GM23338 (cell line): ENCODE measurements around the gene PTN. TPM values are rescaled to one million over a fixed set of nuclear protein-coding genes. Genes with fewer than 3 reads are reported as not detected.

Experiments used
- ATAC-seq: fragments of 200-7000 bp; cut with Tn5 transposase; 3 replicates; pipeline ENCODE4 v1.9.1; 2020
- DNase-seq: peaks from one replicate; pipeline ENCODE4 v3.0.0-alpha.2; 2015; ENCODE audit warnings: low spot score
- H2AFZ ChIP-seq: fragments of 200-600 bp; sonication (generic); 2 replicates; pipeline ENCODE4 v1.8.0; 2016; ENCODE audit warnings: antibody characterized with exemption, mild to moderate bottlenecking, moderate library complexity
- H3F3A ChIP-seq: fragments of 200-600 bp; sonication (generic); replicated peaks from 2 replicates; pipeline ENCODE4 v1.8.0; 2017; ENCODE audit warnings: antibody characterized with exemption, mixed run types, low read depth
- H3K27ac ChIP-seq: fragments of 200-600 bp; sonication (generic); 2 replicates; pipeline ENCODE4 v1.6.1; 2016; ENCODE audit warnings: low read depth
- H3K27me3 ChIP-seq: fragments of 200-600 bp; sonication (generic); 2 replicates; pipeline ENCODE4 v1.8.0; 2016; ENCODE audit warnings: mild to moderate bottlenecking, mixed run types, moderate library complexity; ENCODE audit not compliant: insufficient read depth
- H3K36me3 ChIP-seq: fragments of 200-600 bp; sonication (generic); 2 replicates; pipeline ENCODE4 v1.8.0; 2016; ENCODE audit warnings: mild to moderate bottlenecking; ENCODE audit not compliant: insufficient read depth
- H3K4me1 ChIP-seq: fragments of 200-600 bp; sonication (generic); 2 replicates; pipeline ENCODE4 v1.8.0; 2016; ENCODE audit warnings: mild to moderate bottlenecking, moderate library complexity; ENCODE audit not compliant: insufficient read depth
- H3K4me2 ChIP-seq: fragments of 200-600 bp; sonication (generic); 2 replicates; pipeline ENCODE4 v1.7.1; 2017; ENCODE audit warnings: mixed run types
- H3K4me3 ChIP-seq: fragments of 200-600 bp; sonication (generic); 2 replicates; pipeline ENCODE4 v1.6.1; 2016; ENCODE audit warnings: mixed run types
- H3K79me2 ChIP-seq: fragments of 200-600 bp; sonication (generic); replicated peaks from 2 replicates; pipeline ENCODE4 v1.8.0; 2017; ENCODE audit warnings: mild to moderate bottlenecking; ENCODE audit not compliant: insufficient read depth
- H3K9me2 ChIP-seq: fragments of 200-600 bp; sonication (generic); 2 replicates; pipeline ENCODE4 v1.8.0; 2017; ENCODE audit not compliant: insufficient read depth
- H4K20me1 ChIP-seq: fragments of 200-600 bp; sonication (generic); replicated peaks from 2 replicates; pipeline ENCODE4 v1.8.0; 2017; ENCODE audit warnings: mild to moderate bottlenecking; ENCODE audit not compliant: insufficient read depth
- H3K27ac Mint-ChIP-seq: 2 replicates; pipeline ENCODE4 v1.8.0; 2020; ENCODE audit warnings: inconsistent platforms, mild to moderate bottlenecking, moderate library complexity, mixed read lengths
- H3K27me3 Mint-ChIP-seq: 3 replicates; pipeline ENCODE4 v1.8.0; 2022; ENCODE audit warnings: low read depth, mild to moderate bottlenecking, moderate library complexity, mixed read lengths, inconsistent platforms; ENCODE audit not compliant: insufficient read depth, poor library complexity
- H3K36me3 Mint-ChIP-seq: 3 replicates; pipeline ENCODE4 v1.8.0; 2021; ENCODE audit warnings: low read depth, mild to moderate bottlenecking, inconsistent platforms, moderate library complexity, mixed read lengths
- H3K4me1 Mint-ChIP-seq: 3 replicates; pipeline ENCODE4 v1.8.0; 2020; ENCODE audit warnings: mild to moderate bottlenecking, inconsistent platforms, mixed read lengths
- H3K4me3 Mint-ChIP-seq: 3 replicates; pipeline ENCODE4 v1.8.0; 2021; ENCODE audit warnings: moderate library complexity, mild to moderate bottlenecking, inconsistent platforms, mixed read lengths
- H3K9me3 Mint-ChIP-seq: 3 replicates; pipeline ENCODE4 v1.8.0; 2020; ENCODE audit warnings: moderate library complexity, mild to moderate bottlenecking, inconsistent platforms, mixed read lengths
- CREB1 ChIP-seq: fragments of 250-450 bp; sonication (Bioruptor Pico); IDR thresholded peaks from 2 replicates; pipeline ENCODE4 v1.5.0; 2020; ENCODE audit warnings: low read depth, mild to moderate bottlenecking, moderate library complexity
- EZH2 ChIP-seq: fragments of 200-600 bp; sonication (generic); IDR thresholded peaks from one replicate; pipeline ENCODE4 v1.8.0; 2017; ENCODE audit warnings: antibody characterized with exemption, mild to moderate bottlenecking, low read depth; ENCODE audit not compliant: unreplicated experiment
- EZH2phosphoT487 ChIP-seq: fragments of 200-600 bp; sonication (generic); IDR thresholded peaks from one replicate; pipeline ENCODE4 v1.8.1; 2018; ENCODE audit warnings: antibody characterized with exemption; ENCODE audit not compliant: unreplicated experiment
- JUNB ChIP-seq: IDR thresholded peaks from one replicate; pipeline ENCODE4 v1.6.1; 2016; ENCODE audit warnings: antibody characterized with exemption; ENCODE audit not compliant: unreplicated experiment
- NANOG ChIP-seq: IDR thresholded peaks from 2 replicates; pipeline ENCODE4 v1.6.1; 2016; ENCODE audit warnings: antibody characterized with exemption, borderline replicate concordance
- POLR2AphosphoS5 ChIP-seq: IDR thresholded peaks from 2 replicates; pipeline ENCODE4 v1.6.1; 2016; ENCODE audit warnings: antibody characterized with exemption, low read depth
- STAT1 ChIP-seq: IDR thresholded peaks from one replicate; pipeline ENCODE4 v1.6.1; 2016; ENCODE audit warnings: antibody characterized with exemption; ENCODE audit not compliant: unreplicated experiment
- ZNF114 ChIP-seq: fragments of 250-450 bp; sonication (Bioruptor Pico); IDR thresholded peaks from 2 replicates; pipeline ENCODE4 v1.5.0; 2020; ENCODE audit warnings: mild to moderate bottlenecking, moderate library complexity
- ZNF331 ChIP-seq: fragments of 250-450 bp; sonication (Bioruptor Pico); IDR thresholded peaks from 2 replicates; pipeline ENCODE4 v1.5.0; 2020; ENCODE audit warnings: low read depth, mild to moderate bottlenecking, moderate library complexity
- polyA plus RNA-seq: library from polyadenylated mRNA; unstranded; fragments of >200 nt; fragmentation: Nextera tagmentation; extraction: Ambion mirVana; gene quantifications from 2 replicates; pipeline ENCODE4 v1.2.1, GENCODE V29; 2016
- total RNA-seq: library from RNA; depleted of rRNA; stranded (reverse); fragments of >200 nt; shearing (Covaris generic); gene quantifications from 2 replicates; pipeline ENCODE4 v1.2.3, GENCODE V29; 2014
- TF ChIP-seq, protein P1 (sequence below): IDR thresholded peaks from one replicate; pipeline ENCODE4 v1.6.1; 2018; ENCODE audit warnings: antibody characterized with exemption; ENCODE audit not compliant: unreplicated experiment
- TF ChIP-seq, protein P2 (sequence below): IDR thresholded peaks from 2 replicates; pipeline ENCODE4 v1.6.1; 2016; ENCODE audit warnings: antibody characterized with exemption
- TF ChIP-seq, protein P3 (sequence below): fragments of 250-450 bp; sonication (Bioruptor Pico); IDR thresholded peaks from 2 replicates; pipeline ENCODE4 v1.5.0; 2020; ENCODE audit warnings: mild to moderate bottlenecking, moderate library complexity
- TF ChIP-seq, protein P4 (sequence below), 2 experiments: fragments of 200-600 bp in 1 of 2; sonication (generic) in 1 of 2; conservative IDR thresholded peaks; 2 replicates each; pipeline versions ENCODE4 v1.5.1 to v1.6.1; 2016 to 2017; ENCODE audit warnings: antibody characterized with exemption in 2 of 2, low read depth in 2 of 2, mild to moderate bottlenecking in 2 of 2, moderate library complexity in 1 of 2

PTN gene
- total and polyA plus RNA-seq, 2 experiments from 2014 or later, result 20.1 to 39.4 TPM

DNA sequence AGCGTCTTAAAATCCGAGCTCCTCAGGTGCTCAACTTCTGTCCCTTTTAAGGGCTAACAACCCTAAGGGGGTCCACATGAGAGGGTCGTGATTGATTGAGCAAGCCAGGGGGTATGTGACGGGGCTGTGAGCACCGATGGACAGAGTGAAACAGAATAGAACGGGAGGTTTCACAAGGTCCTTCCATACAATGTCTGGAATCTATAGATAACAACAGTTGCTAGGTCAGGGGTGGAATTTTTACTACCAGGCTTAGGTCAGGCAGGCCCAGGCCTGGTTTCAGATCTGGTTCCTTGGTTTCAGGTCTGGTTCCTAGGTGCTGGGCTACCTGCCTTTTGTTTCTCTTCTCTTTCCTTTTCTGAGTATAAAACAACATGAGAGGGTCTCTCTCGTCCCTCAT is 80.9 kb downstream of the PTN start (continued):
- TF ChIP-seq STAT1, result no peak
- TF ChIP-seq EZH2phosphoT487, result no peak
- no peak for TF ChIP-seq POLR2AphosphoS5

DNA sequence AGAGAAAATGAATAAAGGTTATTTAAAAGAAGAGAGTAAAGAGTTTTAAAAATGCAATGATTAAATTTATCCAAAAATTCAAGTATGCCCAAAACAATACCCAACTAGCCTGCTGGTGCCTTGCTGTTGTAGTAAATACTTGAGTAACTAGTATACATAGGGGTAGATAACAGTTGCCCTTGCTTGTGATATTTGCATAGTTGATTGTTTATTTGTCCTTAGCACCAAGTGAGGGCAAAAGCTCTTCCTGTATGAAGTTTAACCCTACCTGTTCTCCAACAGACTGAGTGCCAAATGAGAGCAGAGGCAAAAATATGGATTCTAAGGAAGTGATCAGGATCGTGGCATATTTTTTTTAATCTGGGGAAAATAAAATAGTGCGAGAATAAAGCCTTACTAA is 85.0 kb downstream of the PTN start:
- no peak for ATAC-seq
- Histone ChIP-seq H2AFZ (no peak overlapping the region), H3K36me3 (no peaks in the 10 kb centered on the region), H3K79me2 (no peaks in the 10 kb centered on the region), H3F3A (no peaks in the 10 kb centered on the region), H3K4me1 (peaks cover 37% of the 10 kb centered on the region), H3K4me2 (peak overlapping the region; percentile 17), H4K20me1 (no peaks in the 10 kb centered on the region), H3K27me3 (no peaks in the 10 kb centered on the region), H3K4me3 (no peak overlapping the region), H3K27ac (no peak overlapping the region), H3K9me2 (no peaks in the 10 kb centered on the region)
- H3K4me3 Mint-ChIP-seq, result no peak overlapping the region
- H3K4me1 Mint-ChIP-seq, result peaks cover 38% of the 10 kb centered on the region
- TF ChIP-seq ZNF114 (CRISPR knock-in tag) (no peak), EZH2phosphoT487 (no peak), EZH2 (no peak), POLR2AphosphoS5 (no peak), JUNB (no peak), NANOG (no peak), CREB1 (CRISPR knock-in tag) (no peak), ZNF331 (CRISPR knock-in tag) (no peak), STAT1 (no peak)
- TF ChIP-seq, protein P1, sequence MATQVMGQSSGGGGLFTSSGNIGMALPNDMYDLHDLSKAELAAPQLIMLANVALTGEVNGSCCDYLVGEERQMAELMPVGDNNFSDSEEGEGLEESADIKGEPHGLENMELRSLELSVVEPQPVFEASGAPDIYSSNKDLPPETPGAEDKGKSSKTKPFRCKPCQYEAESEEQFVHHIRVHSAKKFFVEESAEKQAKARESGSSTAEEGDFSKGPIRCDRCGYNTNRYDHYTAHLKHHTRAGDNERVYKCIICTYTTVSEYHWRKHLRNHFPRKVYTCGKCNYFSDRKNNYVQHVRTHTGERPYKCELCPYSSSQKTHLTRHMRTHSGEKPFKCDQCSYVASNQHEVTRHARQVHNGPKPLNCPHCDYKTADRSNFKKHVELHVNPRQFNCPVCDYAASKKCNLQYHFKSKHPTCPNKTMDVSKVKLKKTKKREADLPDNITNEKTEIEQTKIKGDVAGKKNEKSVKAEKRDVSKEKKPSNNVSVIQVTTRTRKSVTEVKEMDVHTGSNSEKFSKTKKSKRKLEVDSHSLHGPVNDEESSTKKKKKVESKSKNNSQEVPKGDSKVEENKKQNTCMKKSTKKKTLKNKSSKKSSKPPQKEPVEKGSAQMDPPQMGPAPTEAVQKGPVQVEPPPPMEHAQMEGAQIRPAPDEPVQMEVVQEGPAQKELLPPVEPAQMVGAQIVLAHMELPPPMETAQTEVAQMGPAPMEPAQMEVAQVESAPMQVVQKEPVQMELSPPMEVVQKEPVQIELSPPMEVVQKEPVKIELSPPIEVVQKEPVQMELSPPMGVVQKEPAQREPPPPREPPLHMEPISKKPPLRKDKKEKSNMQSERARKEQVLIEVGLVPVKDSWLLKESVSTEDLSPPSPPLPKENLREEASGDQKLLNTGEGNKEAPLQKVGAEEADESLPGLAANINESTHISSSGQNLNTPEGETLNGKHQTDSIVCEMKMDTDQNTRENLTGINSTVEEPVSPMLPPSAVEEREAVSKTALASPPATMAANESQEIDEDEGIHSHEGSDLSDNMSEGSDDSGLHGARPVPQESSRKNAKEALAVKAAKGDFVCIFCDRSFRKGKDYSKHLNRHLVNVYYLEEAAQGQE, result no peak
- TF ChIP-seq, protein P2, sequence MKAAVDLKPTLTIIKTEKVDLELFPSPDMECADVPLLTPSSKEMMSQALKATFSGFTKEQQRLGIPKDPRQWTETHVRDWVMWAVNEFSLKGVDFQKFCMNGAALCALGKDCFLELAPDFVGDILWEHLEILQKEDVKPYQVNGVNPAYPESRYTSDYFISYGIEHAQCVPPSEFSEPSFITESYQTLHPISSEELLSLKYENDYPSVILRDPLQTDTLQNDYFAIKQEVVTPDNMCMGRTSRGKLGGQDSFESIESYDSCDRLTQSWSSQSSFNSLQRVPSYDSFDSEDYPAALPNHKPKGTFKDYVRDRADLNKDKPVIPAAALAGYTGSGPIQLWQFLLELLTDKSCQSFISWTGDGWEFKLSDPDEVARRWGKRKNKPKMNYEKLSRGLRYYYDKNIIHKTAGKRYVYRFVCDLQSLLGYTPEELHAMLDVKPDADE, result no peak
- TF ChIP-seq, protein P3, sequence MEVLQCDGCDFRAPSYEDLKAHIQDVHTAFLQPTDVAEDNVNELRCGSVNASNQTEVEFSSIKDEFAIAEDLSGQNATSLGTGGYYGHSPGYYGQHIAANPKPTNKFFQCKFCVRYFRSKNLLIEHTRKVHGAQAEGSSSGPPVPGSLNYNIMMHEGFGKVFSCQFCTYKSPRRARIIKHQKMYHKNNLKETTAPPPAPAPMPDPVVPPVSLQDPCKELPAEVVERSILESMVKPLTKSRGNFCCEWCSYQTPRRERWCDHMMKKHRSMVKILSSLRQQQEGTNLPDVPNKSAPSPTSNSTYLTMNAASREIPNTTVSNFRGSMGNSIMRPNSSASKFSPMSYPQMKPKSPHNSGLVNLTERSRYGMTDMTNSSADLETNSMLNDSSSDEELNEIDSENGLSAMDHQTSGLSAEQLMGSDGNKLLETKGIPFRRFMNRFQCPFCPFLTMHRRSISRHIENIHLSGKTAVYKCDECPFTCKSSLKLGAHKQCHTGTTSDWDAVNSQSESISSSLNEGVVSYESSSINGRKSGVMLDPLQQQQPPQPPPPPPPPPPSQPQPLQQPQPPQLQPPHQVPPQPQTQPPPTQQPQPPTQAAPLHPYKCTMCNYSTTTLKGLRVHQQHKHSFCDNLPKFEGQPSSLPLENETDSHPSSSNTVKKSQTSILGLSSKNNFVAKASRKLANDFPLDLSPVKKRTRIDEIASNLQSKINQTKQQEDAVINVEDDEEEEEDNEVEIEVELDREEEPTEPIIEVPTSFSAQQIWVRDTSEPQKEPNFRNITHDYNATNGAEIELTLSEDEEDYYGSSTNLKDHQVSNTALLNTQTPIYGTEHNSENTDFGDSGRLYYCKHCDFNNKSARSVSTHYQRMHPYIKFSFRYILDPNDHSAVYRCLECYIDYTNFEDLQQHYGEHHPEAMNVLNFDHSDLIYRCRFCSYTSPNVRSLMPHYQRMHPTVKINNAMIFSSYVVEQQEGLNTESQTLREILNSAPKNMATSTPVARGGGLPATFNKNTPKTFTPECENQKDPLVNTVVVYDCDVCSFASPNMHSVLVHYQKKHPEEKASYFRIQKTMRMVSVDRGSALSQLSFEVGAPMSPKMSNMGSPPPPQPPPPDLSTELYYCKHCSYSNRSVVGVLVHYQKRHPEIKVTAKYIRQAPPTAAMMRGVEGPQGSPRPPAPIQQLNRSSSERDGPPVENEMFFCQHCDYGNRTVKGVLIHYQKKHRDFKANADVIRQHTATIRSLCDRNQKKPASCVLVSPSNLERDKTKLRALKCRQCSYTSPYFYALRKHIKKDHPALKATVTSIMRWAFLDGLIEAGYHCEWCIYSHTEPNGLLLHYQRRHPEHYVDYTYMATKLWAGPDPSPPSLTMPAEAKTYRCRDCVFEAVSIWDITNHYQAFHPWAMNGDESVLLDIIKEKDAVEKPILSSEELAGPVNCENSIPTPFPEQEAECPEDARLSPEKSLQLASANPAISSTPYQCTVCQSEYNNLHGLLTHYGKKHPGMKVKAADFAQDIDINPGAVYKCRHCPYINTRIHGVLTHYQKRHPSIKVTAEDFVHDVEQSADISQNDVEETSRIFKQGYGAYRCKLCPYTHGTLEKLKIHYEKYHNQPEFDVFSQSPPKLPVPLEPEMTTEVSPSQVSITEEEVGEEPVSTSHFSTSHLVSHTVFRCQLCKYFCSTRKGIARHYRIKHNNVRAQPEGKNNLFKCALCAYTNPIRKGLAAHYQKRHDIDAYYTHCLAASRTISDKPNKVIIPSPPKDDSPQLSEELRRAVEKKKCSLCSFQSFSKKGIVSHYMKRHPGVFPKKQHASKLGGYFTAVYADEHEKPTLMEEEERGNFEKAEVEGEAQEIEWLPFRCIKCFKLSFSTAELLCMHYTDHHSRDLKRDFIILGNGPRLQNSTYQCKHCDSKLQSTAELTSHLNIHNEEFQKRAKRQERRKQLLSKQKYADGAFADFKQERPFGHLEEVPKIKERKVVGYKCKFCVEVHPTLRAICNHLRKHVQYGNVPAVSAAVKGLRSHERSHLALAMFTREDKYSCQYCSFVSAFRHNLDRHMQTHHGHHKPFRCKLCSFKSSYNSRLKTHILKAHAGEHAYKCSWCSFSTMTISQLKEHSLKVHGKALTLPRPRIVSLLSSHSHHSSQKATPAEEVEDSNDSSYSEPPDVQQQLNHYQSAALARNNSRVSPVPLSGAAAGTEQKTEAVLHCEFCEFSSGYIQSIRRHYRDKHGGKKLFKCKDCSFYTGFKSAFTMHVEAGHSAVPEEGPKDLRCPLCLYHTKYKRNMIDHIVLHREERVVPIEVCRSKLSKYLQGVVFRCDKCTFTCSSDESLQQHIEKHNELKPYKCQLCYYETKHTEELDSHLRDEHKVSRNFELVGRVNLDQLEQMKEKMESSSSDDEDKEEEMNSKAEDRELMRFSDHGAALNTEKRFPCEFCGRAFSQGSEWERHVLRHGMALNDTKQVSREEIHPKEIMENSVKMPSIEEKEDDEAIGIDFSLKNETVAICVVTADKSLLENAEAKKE (CRISPR knock-in tag), result no peak
- TF ChIP-seq, protein P4, sequence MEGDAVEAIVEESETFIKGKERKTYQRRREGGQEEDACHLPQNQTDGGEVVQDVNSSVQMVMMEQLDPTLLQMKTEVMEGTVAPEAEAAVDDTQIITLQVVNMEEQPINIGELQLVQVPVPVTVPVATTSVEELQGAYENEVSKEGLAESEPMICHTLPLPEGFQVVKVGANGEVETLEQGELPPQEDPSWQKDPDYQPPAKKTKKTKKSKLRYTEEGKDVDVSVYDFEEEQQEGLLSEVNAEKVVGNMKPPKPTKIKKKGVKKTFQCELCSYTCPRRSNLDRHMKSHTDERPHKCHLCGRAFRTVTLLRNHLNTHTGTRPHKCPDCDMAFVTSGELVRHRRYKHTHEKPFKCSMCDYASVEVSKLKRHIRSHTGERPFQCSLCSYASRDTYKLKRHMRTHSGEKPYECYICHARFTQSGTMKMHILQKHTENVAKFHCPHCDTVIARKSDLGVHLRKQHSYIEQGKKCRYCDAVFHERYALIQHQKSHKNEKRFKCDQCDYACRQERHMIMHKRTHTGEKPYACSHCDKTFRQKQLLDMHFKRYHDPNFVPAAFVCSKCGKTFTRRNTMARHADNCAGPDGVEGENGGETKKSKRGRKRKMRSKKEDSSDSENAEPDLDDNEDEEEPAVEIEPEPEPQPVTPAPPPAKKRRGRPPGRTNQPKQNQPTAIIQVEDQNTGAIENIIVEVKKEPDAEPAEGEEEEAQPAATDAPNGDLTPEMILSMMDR (conservative IDR thresholded peaks at IDR 0.05; ENCODE audit: low read depth in 2 of 2), result no peak
- H3K27ac Mint-ChIP-seq, result no peak overlapping the region
- H3K36me3 Mint-ChIP-seq, result peaks cover 19% of the 10 kb centered on the region
- H3K9me3 Mint-ChIP-seq, result peaks cover 14% of the 10 kb centered on the region
- H3K27me3 Mint-ChIP-seq, result peaks cover 4% of the 10 kb centered on the region
- DNase-seq, result no peak
